ENCODE measurements around the gene RPS6KA2. TPM values are rescaled to one million over a fixed set of nuclear protein-coding genes. Genes with fewer than 3 reads are reported as not detected.

The RPS6KA2 gene
- total RNA-seq, 1 experiment from 2014 or later = 4.1 TPM

- ChIA-PET POLR2A (no interaction called here), CTCF (no interaction called here)
- ATAC-seq = no peak
Measured at GRCh38 chr6:166597711-166598440, 29.2 kb downstream of the RPS6KA2 start.

More at GRCh38 chr6:166597711-166598440, 29.2 kb downstream of the RPS6KA2 start:
- no peak for DNase-seq (ENCODE audit: low read depth, low spot score)
- Histone ChIP-seq H3K4me3 (ENCODE audit: low read depth in 2 of 2, low read length in 2 of 2) (no peak overlapping the region), H3K27me3 (ENCODE audit: control insufficient read depth, insufficient read depth, low read length) (no peaks in the 10 kb centered on the region; the same call in 1 of the 2 replicates), H3K27ac (ENCODE audit: low read length) (no peak overlapping the region), H3K4me1 (ENCODE audit: control insufficient read depth, insufficient read depth, low read length) (no peaks in the 10 kb centered on the region), H3K9me3 (ENCODE audit: control insufficient read depth, insufficient read depth, low read depth, low read length) (no peaks in the 10 kb centered on the region), H3K36me3 (ENCODE audit: control insufficient read depth, insufficient read depth, low read length) (no peaks in the 10 kb centered on the region)
- in situ Hi-C loops (cut with HindIII; ENCODE audit: low pct_unique_long_range_greater_than_20kb, low sequenced_read_pairs) (no loop called here), intact Hi-C loops (cut with micrococcal nuclease; ENCODE audit: unreplicated experiment) (no loop called here)
- TF ChIP-seq REST (IDR thresholded peaks at IDR 0.05; ENCODE audit: insufficient read depth in 1 of 2, low read depth in 2 of 2, low read length in 1 of 2) = no peak
- no peak for TF ChIP-seq SIN3A (IDR thresholded peaks at IDR 0.05; ENCODE audit: borderline replicate concordance, insufficient read depth, low read depth, low read length)
- no peak for TF ChIP-seq CTCF (IDR thresholded peaks at IDR 0.05)
- TF ChIP-seq TCF7L2 (IDR thresholded peaks at IDR 0.05; ENCODE audit: low read depth, low read length) = no peak
- no peak for TF ChIP-seq POLR2AphosphoS5 (IDR thresholded peaks at IDR 0.05; ENCODE audit: low read depth, low read length)
- no TSS peak for BruUV-seq (replicated peaks)

Measured in Panc1 (cell line).